GM19438 (cell line): ENCODE measurements around the gene MIAT.
"Not testable (repeated sequence)": the region's sequence is repeated elsewhere in the genome, so short reads cannot be mapped to it uniquely, and the experiment has no call there.

Source experiments
- ATAC-seq: cut with Tn5 transposase; IDR thresholded peaks from one replicate; pipeline ENCODE4 v1.9.1; 2021; ENCODE audit warnings: low read depth; ENCODE audit not compliant: unreplicated experiment

The MIAT gene

DNA sequence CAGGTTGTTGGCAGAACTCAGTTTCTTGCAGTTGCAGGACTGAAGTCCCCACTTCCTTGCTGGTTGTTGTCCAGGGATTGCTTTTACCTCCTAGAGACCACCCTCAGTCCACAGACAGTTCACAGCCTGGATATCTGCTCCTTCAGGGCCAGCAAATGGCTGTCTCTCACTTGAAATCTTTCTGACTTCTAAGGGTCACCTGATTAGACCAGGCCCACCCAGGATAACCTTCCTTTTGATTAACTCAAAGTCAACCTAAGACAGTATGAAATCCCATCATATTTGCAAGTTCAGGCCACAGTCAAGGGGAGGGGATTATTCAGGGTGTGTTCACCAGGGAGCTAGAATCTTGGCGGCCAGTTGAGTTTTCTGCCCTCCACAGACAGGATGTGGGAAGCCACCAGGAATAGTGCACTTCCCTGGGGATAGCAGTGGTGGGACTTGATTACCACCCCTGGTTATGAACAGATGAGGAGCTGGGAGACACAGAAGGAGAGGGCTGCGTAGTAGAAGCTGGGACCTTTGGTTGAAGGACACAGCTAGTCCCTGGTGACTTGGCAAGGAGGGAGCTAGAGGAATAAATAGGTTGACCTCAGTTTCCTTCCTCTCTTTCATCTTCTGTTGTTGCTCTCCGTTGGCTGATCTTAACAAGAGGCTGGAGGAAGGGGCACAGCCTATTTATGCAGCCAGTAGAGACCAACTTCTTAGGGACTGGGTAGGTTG is 33.4 kb downstream of the MIAT start:
- ATAC-seq = no peak

DNA sequence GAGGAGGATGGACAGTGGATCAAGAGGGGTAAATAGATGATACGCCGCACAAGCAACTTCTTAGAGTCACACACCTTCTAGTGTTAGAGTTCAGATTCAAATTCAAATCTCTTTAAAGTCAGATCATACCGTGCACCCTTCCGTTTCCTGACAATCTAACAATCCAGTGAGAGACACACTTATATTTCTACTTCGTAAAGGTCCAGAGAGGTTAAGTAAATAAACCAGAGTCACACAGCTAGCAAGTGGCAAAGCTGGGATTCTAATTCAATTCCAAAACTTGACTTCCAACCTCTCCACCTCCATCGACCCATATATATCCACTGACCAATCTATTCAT is 34.0 kb downstream of the MIAT start:
- ATAC-seq = no peak

DNA sequence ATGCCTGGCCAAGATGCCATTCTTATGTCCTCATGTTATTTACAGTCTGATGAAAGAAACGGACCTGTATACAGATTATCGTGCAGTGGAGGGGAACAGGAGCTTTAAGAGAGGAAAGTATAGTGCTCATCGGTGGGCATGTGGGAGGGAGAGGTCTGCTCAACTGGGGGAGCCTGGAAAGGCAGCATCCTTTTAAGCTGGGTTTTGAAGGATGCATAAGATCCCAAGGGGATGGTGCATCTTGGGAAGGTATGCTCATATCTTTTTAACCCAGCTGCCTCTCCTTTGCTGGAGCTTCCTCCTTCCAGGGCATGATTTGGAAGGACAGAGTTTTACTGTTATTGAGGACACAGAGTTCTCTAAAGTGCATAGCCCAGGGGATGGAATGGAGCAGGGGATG is 34.8 kb downstream of the MIAT start:
- no peak for ATAC-seq

DNA sequence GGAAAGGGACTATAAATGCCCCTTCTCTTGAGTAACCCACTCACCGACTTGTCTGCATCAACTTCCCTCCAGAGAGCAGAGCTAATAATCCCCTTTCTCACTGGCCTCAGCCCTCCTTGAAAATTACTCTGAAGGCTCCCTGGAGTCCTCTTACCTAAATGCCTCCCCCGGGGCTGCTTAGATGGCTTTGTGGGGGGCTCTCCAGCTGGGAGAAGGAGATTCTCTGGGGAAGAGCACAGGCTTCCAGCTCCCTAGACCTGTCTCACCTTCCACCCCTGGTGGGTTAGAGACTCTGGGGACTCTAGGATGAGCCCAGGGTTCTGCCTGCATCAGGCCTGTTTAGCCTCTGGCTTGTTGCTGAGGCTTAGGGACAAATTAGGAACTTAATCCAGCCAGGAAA is 39.8 kb downstream of the MIAT start:
- ATAC-seq = no peak

DNA sequence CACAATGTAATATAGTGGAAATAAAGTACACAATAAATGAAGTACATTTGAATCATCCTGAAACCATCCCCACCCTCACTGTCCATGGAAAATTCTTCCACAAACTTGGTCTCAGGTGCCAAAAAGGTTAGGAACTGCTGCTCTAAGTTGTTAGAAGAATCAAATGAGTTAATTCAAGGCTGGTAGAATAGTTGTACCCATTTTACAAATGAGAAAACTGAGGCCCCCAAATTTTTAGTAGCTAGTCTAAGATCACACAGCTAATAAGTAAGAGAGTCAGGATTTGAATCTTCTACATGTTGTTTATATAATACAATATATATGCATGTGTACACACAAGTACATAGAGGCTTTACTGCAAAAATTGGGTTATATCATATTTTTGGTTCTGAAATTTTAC is 43.1 kb downstream of the MIAT start:
- no peak for ATAC-seq

DNA sequence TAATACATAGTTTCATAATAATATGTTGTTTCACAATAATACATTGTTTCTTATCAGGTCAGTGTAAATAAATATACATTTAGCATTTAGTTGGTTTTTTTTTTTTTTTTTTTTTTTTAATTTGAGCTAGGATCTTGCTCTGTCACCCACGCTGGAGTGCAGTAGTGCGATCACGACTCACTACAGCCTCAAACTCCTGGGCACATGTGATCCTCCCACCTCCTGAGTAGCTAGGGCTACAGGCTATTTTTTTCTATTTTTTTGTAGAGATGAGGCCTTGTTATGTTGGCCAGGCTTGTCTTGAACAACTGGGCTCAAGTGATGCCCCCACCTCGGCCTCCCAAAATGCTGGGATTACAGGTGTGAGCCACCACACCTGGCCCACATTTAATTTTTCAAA is 43.5 kb downstream of the MIAT start:
- ATAC-seq = no peak

DNA sequence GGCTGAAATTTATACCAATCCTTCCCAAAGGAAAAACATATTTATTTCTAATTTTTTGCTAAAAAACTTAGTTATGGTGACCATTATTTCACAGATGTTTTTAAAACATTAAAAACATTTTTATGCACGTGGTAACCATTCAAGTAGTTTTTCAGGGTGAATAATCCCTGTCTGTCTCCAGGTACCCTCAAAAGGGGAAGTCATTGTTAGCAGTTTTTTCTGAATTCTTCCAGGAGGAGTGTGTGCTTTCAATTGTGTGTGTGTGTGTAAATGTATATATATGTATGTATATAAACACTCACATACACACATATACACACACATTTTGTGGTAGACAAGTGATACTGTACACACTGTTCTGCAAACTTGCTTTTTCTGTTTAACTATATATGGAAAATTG is 43.9 kb downstream of the MIAT start:
- ATAC-seq = no peak

DNA sequence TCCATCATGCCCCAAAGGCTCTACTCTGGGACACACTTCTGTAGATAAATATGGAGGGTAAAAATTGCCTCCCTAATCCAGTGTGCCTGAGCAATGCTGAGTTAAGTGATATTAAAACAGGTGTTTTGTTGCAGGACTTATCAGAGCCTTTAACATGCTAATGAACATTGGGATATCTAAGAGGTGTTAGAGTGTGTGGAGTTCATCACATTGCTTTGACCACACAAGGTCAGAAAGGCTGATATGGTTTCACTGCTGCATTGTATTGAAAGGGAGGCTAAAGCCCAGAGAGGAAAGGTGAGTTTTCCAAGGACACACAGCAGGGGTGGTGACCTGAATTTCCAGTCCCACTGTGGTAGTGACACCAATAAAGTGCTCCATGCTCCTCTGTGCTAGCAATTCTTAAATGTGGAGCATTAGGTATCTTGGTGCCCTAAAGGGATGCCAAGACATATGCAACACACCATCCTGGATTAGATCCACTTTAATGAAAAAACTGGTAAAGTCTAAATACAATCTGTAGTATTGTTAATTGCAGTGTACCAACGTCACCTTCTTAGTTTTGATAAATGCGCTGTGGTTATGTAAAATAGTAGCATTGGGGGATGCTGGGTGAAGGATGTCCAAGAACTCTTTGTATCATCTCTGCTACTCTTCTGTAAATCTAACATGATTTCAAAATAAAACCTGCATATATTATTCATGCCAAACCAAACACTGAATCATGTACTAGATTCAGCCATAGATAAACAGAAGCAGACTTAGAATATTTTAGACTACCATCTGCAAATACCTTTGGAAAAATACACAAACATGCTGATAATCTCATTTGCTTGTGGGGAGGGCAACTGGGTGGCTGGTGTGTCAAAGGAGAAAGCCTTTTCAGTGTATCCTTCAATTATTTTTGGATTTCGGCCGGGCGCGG is 45.8 kb downstream of the MIAT start:
- no peak for ATAC-seq

DNA sequence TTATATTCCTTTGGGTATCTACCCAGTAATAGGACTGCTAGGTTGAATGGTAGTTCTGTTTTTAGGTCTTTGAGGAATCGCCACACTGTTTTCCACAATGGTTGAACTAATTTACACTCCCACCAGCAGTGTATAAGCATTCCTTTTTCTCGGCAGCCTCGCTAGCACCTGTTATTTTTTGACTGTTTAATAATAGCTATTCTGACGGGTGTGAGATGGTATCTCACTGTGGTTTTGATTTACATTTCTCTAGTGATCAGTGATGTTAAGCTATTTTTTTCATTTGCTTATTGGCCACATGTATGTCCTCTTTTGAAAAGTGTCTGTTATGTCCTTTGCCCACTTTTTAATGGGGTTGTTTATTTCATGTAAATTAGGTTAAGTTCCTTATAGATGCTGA is 48.0 kb downstream of the MIAT start:
- ATAC-seq = not testable (repeated sequence)

DNA sequence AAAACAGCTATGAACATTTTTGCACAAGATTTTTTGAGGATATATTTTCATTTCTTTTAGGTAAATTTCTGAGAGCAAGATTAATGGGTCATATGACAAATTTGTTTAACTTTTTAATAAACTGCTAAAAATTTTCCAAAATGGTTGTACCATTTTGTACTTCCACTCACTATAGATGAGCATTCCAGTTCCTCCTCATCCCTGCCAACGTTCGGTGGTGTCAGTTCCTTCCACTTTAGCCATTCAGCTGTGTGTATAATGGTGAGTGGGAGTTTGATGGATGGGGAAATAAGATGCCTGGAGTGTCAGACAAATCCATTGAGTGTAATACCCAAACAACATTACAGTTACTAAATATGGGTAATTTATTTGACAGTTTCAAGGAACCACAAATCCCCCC is 49.7 kb downstream of the MIAT start:
- ATAC-seq = no peak

DNA sequence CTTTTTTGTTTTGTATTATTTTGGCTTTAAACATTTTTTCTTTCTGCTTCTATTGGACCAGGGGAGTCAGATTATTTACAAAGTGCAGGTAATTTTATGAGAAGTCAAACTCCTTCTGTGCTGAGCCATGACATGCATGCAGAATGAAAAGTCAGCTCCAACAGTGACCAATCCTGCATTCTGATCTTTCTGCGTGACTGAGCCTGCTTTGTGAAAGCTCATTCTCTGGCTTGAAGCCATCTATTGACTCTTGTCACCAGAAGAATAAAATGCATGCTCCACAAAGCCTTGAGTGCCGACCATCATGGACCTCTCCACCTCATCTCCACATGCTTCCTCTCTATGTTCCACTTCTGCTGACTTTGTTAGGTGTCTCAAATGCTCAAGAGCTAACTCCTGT is 50.2 kb downstream of the MIAT start:
- ATAC-seq = no peak

DNA sequence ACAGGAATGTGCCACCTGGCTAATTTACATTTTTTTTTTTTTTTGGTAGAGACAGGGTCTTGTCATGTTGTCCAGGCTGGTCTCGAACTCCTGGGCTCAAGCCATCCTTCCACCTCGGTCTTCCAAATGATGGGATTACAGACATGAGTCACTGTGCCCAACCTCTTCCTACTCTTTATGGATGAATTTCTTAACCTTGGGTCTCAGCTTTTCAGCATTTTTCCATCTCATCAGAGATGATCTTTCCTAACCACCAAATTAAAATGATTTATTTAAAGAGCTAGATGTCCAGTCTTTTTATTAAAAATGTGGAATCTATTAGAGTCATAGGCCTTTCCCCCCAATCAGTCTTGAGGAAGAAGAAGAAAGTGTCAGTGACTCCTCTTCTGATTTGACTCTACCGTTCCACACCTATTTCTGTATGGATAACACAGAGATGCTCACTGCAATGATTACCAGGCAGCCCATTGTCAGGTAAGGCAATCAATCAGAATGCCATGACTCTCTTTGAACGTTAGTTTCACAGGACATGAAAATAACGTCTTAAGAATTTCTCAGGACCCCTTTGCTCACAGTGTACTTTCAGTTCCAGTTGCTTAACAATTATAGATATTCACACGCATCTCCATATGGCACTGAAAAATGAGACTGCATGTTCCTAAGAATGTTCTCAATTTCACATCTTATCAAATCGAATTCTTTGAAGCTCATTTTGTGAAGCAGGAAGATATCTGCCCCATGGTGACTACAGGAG is 51.0 kb downstream of the MIAT start:
- ATAC-seq = no peak

DNA sequence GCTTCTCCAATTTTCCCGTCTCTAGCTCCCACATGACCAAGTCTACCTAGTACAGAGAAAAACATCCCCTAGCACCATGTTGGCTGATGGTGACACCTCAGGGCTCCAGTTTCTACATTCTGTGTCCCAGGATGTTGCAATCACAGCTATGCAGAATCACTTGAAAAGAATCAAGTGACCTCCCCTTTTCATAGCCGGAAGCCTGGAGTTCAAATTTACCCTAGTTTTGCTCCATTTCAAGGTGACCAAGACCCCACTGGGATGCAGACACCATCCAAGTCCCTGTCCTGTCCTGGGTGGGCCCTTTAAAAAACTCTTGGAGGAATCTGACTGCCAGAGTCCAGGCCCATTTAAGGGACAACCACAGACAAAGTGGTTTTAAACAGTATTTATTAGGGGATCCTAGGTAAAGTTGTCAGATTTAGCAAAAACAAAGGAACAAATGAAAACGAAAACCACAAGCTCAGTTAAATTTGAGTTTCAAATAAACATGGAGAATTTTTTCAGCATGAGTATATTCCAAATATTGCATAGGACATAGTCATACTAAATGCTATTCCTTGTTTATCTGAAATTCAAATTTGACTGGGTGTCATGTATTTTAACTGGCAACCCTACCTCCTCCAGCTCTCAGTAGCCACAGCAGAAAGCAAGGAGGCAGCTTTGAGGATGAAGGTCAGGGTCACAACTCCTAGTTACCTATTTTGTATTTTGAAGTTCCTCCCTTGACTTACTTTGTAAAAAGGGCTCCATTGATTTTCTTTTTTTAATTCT is 52.4 kb downstream of the MIAT start:
- no peak for ATAC-seq

DNA sequence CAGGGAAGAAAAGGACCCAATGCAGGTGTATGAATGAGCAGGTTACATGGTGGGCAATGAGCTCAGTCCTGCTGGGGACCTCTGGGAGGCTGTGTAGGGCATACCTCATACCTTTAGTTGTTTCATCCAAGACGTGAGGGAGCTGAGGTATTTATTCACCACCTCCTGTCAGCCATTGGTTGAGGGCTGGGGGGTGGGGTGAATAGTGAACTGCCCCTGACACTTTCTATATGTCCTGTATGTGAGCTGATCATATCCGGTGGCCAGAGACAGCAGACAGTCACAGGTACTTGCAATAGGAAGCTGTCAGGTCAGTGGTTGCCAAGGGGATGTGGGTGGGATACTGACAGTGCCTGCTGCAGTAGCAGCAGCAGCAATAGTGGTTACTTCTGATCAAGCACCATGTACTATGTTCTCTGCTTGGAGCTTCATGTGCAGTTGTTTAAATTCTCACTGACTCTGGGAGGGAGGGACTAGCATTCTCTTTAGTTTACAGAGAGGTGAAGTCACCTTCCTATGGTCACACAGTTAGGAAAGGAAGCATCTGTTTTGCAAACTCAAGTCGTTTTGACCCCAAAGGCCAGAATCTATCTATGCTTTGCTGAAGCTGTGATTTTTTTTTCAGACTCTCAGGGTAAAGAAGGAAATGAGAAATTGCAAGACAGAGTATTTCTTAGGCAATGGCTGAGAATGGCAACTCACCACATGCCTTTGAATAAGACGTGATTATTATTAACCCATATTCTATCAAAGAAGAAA is 54.0 kb downstream of the MIAT start:
- no peak for ATAC-seq

DNA sequence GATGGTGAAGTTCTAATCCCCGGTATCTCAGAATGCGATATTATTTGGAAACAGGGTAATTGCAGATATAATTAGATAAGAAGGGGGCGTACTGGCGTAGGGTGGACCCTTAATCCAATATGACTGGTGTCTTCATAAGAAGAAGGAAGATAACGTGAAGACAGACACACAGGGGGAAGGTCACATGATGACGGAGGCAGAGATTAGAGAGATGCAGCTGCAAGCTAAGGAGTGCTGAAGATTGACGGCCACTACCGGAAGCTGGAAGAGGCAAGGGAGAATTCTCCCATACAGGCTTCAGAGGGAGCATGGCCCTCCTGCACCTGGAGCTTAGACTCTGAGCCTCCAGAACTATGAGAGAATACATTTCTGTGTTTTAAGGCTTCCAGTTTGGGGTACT is 54.8 kb downstream of the MIAT start:
- ATAC-seq = no peak

DNA sequence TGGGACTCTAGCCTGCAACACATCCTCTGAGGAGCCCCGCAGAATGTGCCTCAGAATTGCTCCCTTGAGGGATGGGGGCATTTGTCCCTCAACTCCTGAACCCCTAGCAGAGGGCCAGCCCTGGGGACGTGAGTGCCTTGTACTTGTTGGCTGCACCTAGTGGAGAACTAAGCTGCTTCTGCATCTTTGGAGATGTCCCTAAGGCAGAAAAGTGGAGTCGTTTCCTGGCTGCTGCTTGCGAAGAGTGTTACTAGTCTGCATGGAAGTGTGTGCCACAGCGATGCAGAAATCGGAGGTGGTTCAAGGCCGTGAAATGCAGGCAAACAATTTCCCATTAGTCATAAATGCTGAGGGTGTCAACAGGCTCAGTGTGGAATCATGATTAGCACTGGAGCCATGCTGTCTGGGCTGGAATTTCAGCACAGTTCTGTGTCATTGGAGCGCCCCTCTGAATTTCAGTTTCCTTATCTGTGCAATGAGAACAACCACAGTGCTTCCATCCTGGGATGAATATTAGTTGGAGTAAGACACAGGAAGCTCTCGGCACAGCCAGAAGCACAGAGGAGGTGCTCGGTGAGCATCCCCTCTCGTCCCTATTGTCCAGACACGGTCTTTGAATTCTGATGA is 56.5 kb downstream of the MIAT start:
- no peak for ATAC-seq

DNA sequence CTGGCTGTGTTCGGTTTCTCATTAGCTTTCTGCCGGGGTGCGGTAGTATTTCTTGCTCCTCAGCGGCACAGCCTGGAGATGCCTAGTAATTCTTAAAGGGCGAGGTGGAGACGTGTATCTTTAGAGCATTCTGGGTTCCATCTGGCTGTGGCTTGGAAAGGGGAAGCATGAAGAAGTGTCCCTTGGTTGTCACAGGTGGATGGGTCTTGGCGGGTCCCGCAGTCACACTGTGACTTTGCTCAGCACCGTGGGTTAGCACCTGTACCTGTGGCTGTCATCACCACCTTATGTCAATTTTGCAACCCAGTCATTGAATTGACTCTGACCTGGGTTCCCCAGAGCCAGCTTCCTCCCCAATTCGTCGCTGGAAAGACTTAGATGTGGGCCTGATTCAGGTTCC is 57.6 kb downstream of the MIAT start:
- ATAC-seq = no peak

DNA sequence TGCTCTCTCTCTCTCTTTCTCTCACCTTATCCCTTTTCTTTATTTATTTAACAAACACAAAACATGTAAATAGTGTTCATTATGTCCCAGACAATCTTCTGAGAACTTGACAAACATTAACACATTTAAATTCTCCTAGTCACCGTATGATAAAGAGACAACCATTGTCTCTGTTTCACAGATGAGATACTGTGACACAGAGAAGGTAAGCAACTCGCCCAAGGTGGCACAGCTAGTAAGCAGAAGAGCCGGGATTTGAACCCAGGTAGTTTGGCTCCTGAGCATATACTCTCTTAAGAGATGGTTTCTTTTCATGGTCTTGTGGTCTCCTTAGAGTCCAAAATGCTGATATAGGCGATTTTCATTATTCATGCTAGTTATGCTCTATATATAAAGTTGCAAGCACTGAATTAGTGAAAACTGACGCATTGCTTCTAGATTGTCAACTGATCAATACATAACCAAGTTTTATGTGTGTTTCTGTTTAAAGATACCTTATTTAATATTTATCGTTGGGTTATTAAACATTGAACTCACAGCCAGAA is 58.1 kb downstream of the MIAT start:
- ATAC-seq = no peak

DNA sequence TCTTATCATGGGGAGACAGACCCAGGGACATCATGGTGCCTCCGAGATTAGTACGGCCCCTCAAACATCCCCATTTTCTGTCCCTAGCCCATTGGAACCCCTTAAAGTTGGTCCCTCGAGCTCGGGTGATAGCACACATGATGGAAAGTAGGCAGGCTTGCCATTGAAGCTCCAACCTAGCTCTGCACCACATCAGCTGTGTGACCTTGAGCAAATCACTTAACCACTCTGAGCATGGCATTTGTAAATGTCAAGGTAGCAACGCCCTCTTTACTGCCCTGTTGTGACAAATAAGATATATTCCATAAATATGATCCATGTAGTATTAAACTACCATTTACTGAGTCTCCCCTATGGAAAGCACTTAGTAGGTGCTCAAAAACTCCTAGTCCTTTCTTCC is 61.1 kb downstream of the MIAT start:
- no peak for ATAC-seq
